ENCODE results near the gene NDUFA8. TPM values are rescaled to one million over a fixed set of nuclear protein-coding genes. Genes with fewer than 3 reads are reported as not detected.

Gene NDUFA8
- total RNA-seq, 3 donors from 2014 or later (not counting 1 experiment from before 2014, with no cell fraction given): 6.6 to 15.9 (median 10.8) TPM

DNA sequence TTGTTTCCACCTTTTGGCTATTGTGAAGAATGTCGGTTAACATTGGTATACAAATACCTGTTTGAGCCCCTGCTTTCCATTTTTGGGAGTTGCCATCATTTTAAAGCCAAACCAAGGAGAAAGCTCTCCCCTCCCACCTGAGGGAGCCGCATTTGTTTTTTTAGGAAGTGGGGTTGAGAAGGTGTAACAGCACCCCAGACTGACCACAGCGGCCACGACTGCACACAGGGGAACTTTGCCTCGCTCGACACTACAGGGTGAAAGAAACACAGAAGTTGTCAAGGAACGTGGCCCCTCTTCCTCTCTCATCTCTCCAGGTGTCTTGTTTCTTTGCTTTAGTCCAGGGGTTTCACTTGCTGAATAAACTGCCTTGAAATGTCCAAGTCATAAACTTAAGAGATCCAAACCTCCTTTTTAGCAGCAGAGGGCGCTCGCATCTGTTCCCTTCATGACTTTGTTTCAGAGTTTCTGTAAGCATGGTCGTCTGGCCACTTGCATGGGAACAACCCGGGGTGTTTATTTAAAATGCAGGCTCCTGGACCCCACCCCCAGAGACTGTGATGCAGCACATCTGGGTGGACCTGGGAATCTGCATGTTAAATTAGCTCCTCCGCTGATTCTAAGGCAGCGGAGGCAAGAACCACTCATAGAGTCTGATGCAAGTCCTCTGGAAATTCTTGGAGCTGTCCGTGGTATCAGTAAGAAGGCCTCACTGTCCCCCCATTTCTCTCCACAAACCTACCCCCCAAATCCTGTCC is 64.4 kb downstream of the NDUFA8 start:
- H3K27me3 Mint-ChIP-seq (ENCODE audit: low read depth in 2 of 2): peaks cover 8 to 9% of the 10 kb centered on the region in 2 donors
- Histone ChIP-seq H3K36me3 (ENCODE audit: control insufficient read depth, insufficient read depth, low read length) (no peaks in the 10 kb centered on the region), H3K27ac (ENCODE audit: low read length) (no peak overlapping the region), H3K9me3 (ENCODE audit: control insufficient read depth, insufficient read depth, low read length) (no peaks in the 10 kb centered on the region), H3K4me1 (ENCODE audit: control insufficient read depth, insufficient read depth, low read length) (peaks cover 26% of the 10 kb centered on the region), H3K4me3 (ENCODE audit: low read length) (no peak overlapping the region), H3K27me3 (ENCODE audit: control insufficient read depth, insufficient read depth, low read length) (no peaks in the 10 kb centered on the region)
- DNase-seq: peak in 1 of 2 donors; percentile 77
- no peaks in the 10 kb centered on the region for H3K36me3 Mint-ChIP-seq
- WGBS (ENCODE audit: insufficient coverage): 21% methylated on average over 14 of the region's 14 CpGs
- intact Hi-C loops (cut with micrococcal nuclease): loop anchor here (1.0 to 10.0 kb wide), 4 partner anchors 64 to 715 kb away; partner anchors contain the start of genes MORN5 and NDUFA8
- peak in 1 of 3 donors; percentile 19 for ATAC-seq
- no peaks in the 10 kb centered on the region for H3K9me3 Mint-ChIP-seq
- peaks cover 41 to 43% of the 10 kb centered on the region in 2 donors for H3K4me1 Mint-ChIP-seq
- TF ChIP-seq, protein P1, sequence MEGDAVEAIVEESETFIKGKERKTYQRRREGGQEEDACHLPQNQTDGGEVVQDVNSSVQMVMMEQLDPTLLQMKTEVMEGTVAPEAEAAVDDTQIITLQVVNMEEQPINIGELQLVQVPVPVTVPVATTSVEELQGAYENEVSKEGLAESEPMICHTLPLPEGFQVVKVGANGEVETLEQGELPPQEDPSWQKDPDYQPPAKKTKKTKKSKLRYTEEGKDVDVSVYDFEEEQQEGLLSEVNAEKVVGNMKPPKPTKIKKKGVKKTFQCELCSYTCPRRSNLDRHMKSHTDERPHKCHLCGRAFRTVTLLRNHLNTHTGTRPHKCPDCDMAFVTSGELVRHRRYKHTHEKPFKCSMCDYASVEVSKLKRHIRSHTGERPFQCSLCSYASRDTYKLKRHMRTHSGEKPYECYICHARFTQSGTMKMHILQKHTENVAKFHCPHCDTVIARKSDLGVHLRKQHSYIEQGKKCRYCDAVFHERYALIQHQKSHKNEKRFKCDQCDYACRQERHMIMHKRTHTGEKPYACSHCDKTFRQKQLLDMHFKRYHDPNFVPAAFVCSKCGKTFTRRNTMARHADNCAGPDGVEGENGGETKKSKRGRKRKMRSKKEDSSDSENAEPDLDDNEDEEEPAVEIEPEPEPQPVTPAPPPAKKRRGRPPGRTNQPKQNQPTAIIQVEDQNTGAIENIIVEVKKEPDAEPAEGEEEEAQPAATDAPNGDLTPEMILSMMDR (IDR thresholded peaks at IDR 0.05): peak; percentile 61
- H3K4me3 Mint-ChIP-seq: peak overlapping the region; percentile 65
- peak overlapping the region; percentile 5 to 50 for H3K27ac Mint-ChIP-seq

Other genes starting within 250 kb of the NDUFA8 start
- gene TTLL11, start 66.5 kb downstream of the NDUFA8 start, total RNA-seq: 1 to 10 TPM; 3.4 to 4.6 (median 3.6) TPM
- not detected for gene MORN5, start 129 bp upstream of the NDUFA8 start, total RNA-seq
- gene LHX6, start 69.2 kb upstream of the NDUFA8 start, total RNA-seq: not detected
- 10 to 100 TPM; 24.9 to 30.9 (median 29.7) TPM for gene RBM18, start 105.1 kb upstream of the NDUFA8 start, total RNA-seq
- gene MRRF, start 105.1 kb upstream of the NDUFA8 start, total RNA-seq: 10 to 100 TPM; 17.7 to 29.9 (median 21.3) TPM
- gene PTGS1, start 211.2 kb upstream of the NDUFA8 start, total RNA-seq: 10 to 100 TPM in 1 of 3 donors, 1 to 10 TPM in 2; 2.1 to 11.3 (median 9.2) TPM

Data from natural killer cell (primary cell).